ENCODE data around the gene C1R.

The C1R gene

GRCh38 chr12:7125632-7126227 lies 33.5 kb upstream of the C1R start:
- H3K27ac ChIP-seq = no peak overlapping the region

GRCh38 chr12:7123806-7124522 lies 31.7 kb upstream of the C1R start:
- TF ChIP-seq CTCF (conservative IDR thresholded peaks at IDR 0.05) = no peak
- no peak overlapping the region for H3K27ac ChIP-seq

More at GRCh38 chr12:7125632-7126227, 33.5 kb upstream of the C1R start:
- no peak for TF ChIP-seq CTCF (conservative IDR thresholded peaks at IDR 0.05)

GRCh38 chr12:7122811-7123769 lies 30.8 kb upstream of the C1R start:
- TF ChIP-seq CTCF (conservative IDR thresholded peaks at IDR 0.05) = no peak
- no peak overlapping the region for H3K27ac ChIP-seq

GRCh38 chr12:7121324-7121723 lies 29.1 kb upstream of the C1R start:
- no peak for TF ChIP-seq CTCF (conservative IDR thresholded peaks at IDR 0.05)
- no peak overlapping the region for H3K27ac ChIP-seq

GRCh38 chr12:7120166-7120565 lies 27.9 kb upstream of the C1R start:
- H3K27ac ChIP-seq = no peak overlapping the region
- TF ChIP-seq CTCF (conservative IDR thresholded peaks at IDR 0.05) = no peak

- no peak for TF ChIP-seq CTCF (conservative IDR thresholded peaks at IDR 0.05)
- no peak overlapping the region for H3K27ac ChIP-seq
Observed at GRCh38 chr12:7118881-7119280, 26.6 kb upstream of the C1R start.

- no peak overlapping the region for H3K27ac ChIP-seq
- no peak for TF ChIP-seq CTCF (conservative IDR thresholded peaks at IDR 0.05)
Observed at GRCh38 chr12:7117670-7118069, 25.4 kb upstream of the C1R start.

Data from VCaP (cell line).